ENCODE results near the gene DCAF6. TPM values are rescaled to one million over a fixed set of nuclear protein-coding genes. Genes with fewer than 3 reads are reported as not detected.

The DCAF6 gene
- total and polyA plus RNA-seq, 3 experiments from 2014 or later: 15.4 to 24.9 (median 24.8) TPM

DNA sequence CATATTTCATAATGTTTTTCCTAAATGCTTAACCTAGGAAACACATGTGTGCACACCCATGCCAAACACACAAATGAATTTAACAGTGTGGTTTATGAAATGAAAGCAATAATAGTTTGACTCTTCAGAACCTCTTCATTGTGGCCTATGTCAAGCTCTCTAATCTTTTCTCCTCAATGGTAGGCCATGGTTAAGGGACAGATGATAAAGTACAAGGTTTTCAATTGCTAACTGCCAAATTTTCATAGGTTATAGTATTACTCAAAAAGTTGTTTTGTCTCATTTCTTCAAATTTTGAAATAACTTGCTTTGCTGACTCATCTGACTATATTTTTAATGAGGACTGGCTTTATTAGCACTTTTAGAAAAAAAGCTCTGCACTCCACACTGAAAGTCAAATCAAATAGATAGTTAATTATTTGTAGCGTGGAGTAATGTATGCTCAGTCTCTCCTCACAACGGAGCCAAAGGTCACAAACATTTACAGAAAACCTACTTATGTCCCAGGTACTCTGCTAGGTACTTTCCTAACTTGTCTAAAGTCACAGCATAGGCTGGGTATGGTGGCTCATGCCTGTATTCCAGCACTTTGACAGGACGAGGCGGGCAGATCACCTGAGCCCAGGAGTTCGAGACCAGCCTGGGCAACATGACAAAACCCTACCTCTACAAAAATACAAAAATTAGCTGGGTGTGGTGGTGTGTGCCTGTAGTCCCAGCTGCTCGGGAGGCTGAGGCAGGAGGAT lies 19.5 kb upstream of the DCAF6 start:
- H3K4me3 Mint-ChIP-seq: no peak overlapping the region
- H3K9me3 Mint-ChIP-seq: no peaks in the 10 kb centered on the region

DNA sequence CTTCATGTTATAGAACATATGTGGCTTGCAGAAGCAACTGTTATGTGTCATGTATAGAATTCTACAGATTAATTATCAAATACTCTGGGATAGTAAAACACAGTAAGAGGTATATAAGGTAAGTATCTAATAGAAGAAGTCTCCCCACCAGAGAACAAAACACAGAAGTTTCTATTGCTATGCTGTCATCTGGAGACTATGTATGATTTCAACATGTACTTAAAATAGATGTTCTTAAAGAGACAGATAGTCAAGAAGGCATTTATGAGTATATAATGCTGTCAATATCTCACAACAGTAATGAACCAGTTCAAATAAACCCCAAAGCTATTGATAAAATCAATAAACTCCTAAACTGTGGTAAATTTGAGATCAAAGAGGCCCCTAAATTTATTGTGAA lies 14.5 kb upstream of the DCAF6 start:
- H3K4me1 Mint-ChIP-seq: peaks cover 10 to 21% (median 12%) of the 10 kb centered on the region in 3 donors
- no peaks in the 10 kb centered on the region for H3K4me1 ChIP-seq (ENCODE audit: insufficient read depth, low read length)
- H3K27me3 ChIP-seq (ENCODE audit: insufficient read depth, low read length, poor library complexity, severe bottlenecking): no peaks in the 10 kb centered on the region
- H3K27me3 Mint-ChIP-seq: no peaks in the 10 kb centered on the region
- H3K9me3 ChIP-seq (ENCODE audit: low read length): no peaks in the 10 kb centered on the region
- H3K9me3 Mint-ChIP-seq: no peaks in the 10 kb centered on the region
- no peak overlapping the region for H3K27ac Mint-ChIP-seq
- POLR2A ChIA-PET: no interaction called here
- no peak overlapping the region for H3K4me3 ChIP-seq (ENCODE audit: low read length)
- CTCF ChIA-PET: no interaction called here
- H3K36me3 Mint-ChIP-seq: peaks cover 0 to 39% (median 12%) of the 10 kb centered on the region in 3 donors
- no peaks in the 10 kb centered on the region for H3K36me3 ChIP-seq (ENCODE audit: insufficient read depth, low read length)
- no peak overlapping the region for H3K4me3 Mint-ChIP-seq
- no peak for DNase-seq
- H3K27ac ChIP-seq (ENCODE audit: low read depth, low read length): no peak overlapping the region

More for the DNA sequence above, 19.5 kb upstream of the DCAF6 start:
- Mint-ChIP-seq H3K27ac (peak overlapping the region in 1 of 8 donors; percentile 68), H3K27me3 (no peaks in the 10 kb centered on the region), H3K4me1 (peaks cover 0 to under 1% (median 0%) of the 10 kb centered on the region in 3 donors), H3K36me3 (peaks cover 4 to 39% (median 12%) of the 10 kb centered on the region in 3 donors)
- POLR2A ChIA-PET: no interaction called here
- Histone ChIP-seq H3K27me3 (ENCODE audit: insufficient read depth, low read length, poor library complexity, severe bottlenecking) (no peaks in the 10 kb centered on the region), H3K27ac (ENCODE audit: low read depth, low read length) (no peak overlapping the region), H3K9me3 (ENCODE audit: low read length) (no peaks in the 10 kb centered on the region), H3K36me3 (ENCODE audit: insufficient read depth, low read length) (no peaks in the 10 kb centered on the region), H3K4me3 (ENCODE audit: low read length) (no peak overlapping the region), H3K4me1 (ENCODE audit: insufficient read depth, low read length) (no peaks in the 10 kb centered on the region)
- CTCF ChIA-PET: interaction anchor here (1.5 kb wide), 1 partner anchor 18 kb away, joined by 3 read pairs; no protein-coding TSS in a partner anchor
- DNase-seq: no peak

- Mint-ChIP-seq H3K4me1 (peaks cover 11 to 27% (median 18%) of the 10 kb centered on the region in 3 donors), H3K27me3 (no peaks in the 10 kb centered on the region), H3K27ac (no peak overlapping the region), H3K9me3 (no peaks in the 10 kb centered on the region), H3K36me3 (peaks cover 0 to 36% (median 12%) of the 10 kb centered on the region in 3 donors), H3K4me3 (no peak overlapping the region)
- ChIA-PET CTCF (no interaction called here), POLR2A (no interaction called here)
- no peaks in the 10 kb centered on the region for H3K9me3 ChIP-seq (ENCODE audit: low read length)
- H3K27me3 ChIP-seq (ENCODE audit: insufficient read depth, low read length, poor library complexity, severe bottlenecking): no peaks in the 10 kb centered on the region
- H3K27ac ChIP-seq (ENCODE audit: low read depth, low read length): no peak overlapping the region
- H3K36me3 ChIP-seq (ENCODE audit: insufficient read depth, low read length): no peaks in the 10 kb centered on the region
- H3K4me3 ChIP-seq (ENCODE audit: low read length): no peak overlapping the region
- no peaks in the 10 kb centered on the region for H3K4me1 ChIP-seq (ENCODE audit: insufficient read depth, low read length)
- no peak for DNase-seq
These were observed 13.8 kb upstream of the DCAF6 start for GRCh38 chr1:167922611-167923074.

GRCh38 chr1:167923324-167924056 lies 13.0 kb upstream of the DCAF6 start:
- POLR2A ChIA-PET: interaction anchor here (0.6 kb wide), 1 partner anchor 59 kb away, joined by 11 read pairs; no protein-coding TSS in a partner anchor

GRCh38 chr1:167924102-167924501 lies 12.4 kb upstream of the DCAF6 start:
- Mint-ChIP-seq H3K27me3 (no peaks in the 10 kb centered on the region), H3K4me3 (no peak overlapping the region), H3K9me3 (no peaks in the 10 kb centered on the region), H3K4me1 (peaks cover 11 to 29% (median 24%) of the 10 kb centered on the region in 3 donors), H3K27ac (no peak overlapping the region), H3K36me3 (peaks cover 0 to 26% (median 12%) of the 10 kb centered on the region in 3 donors)
- no peaks in the 10 kb centered on the region for H3K36me3 ChIP-seq (ENCODE audit: insufficient read depth, low read length)
- ChIA-PET CTCF (no interaction called here), POLR2A (interaction anchor here (0.6 kb wide), 1 partner anchor 59 kb away, joined by 11 read pairs; no protein-coding TSS in a partner anchor)
- no peak overlapping the region for H3K4me3 ChIP-seq (ENCODE audit: low read length)
- H3K9me3 ChIP-seq (ENCODE audit: low read length): no peaks in the 10 kb centered on the region
- H3K27me3 ChIP-seq (ENCODE audit: insufficient read depth, low read length, poor library complexity, severe bottlenecking): no peaks in the 10 kb centered on the region
- H3K4me1 ChIP-seq (ENCODE audit: insufficient read depth, low read length): no peaks in the 10 kb centered on the region
- peak overlapping the region; percentile 17 for H3K27ac ChIP-seq (ENCODE audit: low read depth, low read length)
- DNase-seq: no peak

More at GRCh38 chr1:167923324-167924056, 13.0 kb upstream of the DCAF6 start:
- Mint-ChIP-seq H3K36me3 (peaks cover 0 to 28% (median 12%) of the 10 kb centered on the region in 3 donors), H3K4me3 (no peak overlapping the region), H3K27me3 (no peaks in the 10 kb centered on the region), H3K4me1 (peaks cover 11 to 29% (median 21%) of the 10 kb centered on the region in 3 donors), H3K9me3 (no peaks in the 10 kb centered on the region), H3K27ac (no peak overlapping the region)
- no peak overlapping the region for H3K27ac ChIP-seq (ENCODE audit: low read depth, low read length)
- DNase-seq: no peak
- no peak overlapping the region for H3K4me3 ChIP-seq (ENCODE audit: low read length)
- no peaks in the 10 kb centered on the region for H3K36me3 ChIP-seq (ENCODE audit: insufficient read depth, low read length)
- no peaks in the 10 kb centered on the region for H3K27me3 ChIP-seq (ENCODE audit: insufficient read depth, low read length, poor library complexity, severe bottlenecking)
- CTCF ChIA-PET: no interaction called here
- H3K9me3 ChIP-seq (ENCODE audit: low read length): no peaks in the 10 kb centered on the region
- no peaks in the 10 kb centered on the region for H3K4me1 ChIP-seq (ENCODE audit: insufficient read depth, low read length)

GRCh38 chr1:167924543-167925231 lies 11.8 kb upstream of the DCAF6 start:
- Histone ChIP-seq H3K27me3 (ENCODE audit: insufficient read depth, low read length, poor library complexity, severe bottlenecking) (no peaks in the 10 kb centered on the region), H3K27ac (ENCODE audit: low read depth, low read length) (peak overlapping the region; percentile 17), H3K4me1 (ENCODE audit: insufficient read depth, low read length) (no peaks in the 10 kb centered on the region), H3K9me3 (ENCODE audit: low read length) (no peaks in the 10 kb centered on the region), H3K4me3 (ENCODE audit: low read length) (no peak overlapping the region), H3K36me3 (ENCODE audit: insufficient read depth, low read length) (no peaks in the 10 kb centered on the region)
- Mint-ChIP-seq H3K4me3 (no peak overlapping the region), H3K4me1 (peaks cover 11 to 29% (median 24%) of the 10 kb centered on the region in 3 donors), H3K36me3 (peaks cover 0 to 23% (median 12%) of the 10 kb centered on the region in 3 donors), H3K9me3 (no peaks in the 10 kb centered on the region), H3K27me3 (no peaks in the 10 kb centered on the region), H3K27ac (no peak overlapping the region)
- CTCF ChIA-PET: no interaction called here
- no peak for DNase-seq
- POLR2A ChIA-PET: no interaction called here

DNA sequence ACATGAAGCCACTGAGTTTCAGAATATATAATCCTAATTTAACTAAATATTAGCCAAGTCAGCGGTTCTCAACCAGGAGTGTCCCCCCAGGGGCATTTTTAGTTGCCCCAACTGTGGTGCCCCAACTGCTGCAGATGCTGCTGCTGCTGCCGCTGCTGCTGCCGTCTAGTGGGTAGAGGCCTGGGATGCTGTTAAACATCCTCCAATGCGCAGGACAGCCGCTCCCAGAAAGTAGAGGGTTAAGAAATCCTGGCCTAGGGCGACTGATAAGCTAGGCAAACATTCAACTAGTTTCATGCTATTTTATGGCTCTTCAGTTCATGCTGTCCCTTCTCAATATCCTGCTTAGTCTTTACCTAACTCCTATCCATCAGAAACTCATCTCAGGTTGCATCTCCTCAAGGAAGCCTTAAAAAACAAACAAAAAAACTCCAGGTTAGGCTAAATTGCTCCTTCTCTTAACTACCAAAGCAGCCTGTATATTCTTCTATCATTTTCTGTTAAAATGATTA lies 9.9 kb upstream of the DCAF6 start:
- H3K27ac Mint-ChIP-seq: no peak overlapping the region

More for the DNA sequence above, 9.9 kb upstream of the DCAF6 start:
- Histone ChIP-seq H3K27me3 (ENCODE audit: insufficient read depth, low read length, poor library complexity, severe bottlenecking) (no peaks in the 10 kb centered on the region), H3K4me3 (ENCODE audit: low read length) (no peak overlapping the region), H3K4me1 (ENCODE audit: insufficient read depth, low read length) (no peaks in the 10 kb centered on the region), H3K9me3 (ENCODE audit: low read length) (no peaks in the 10 kb centered on the region), H3K27ac (ENCODE audit: low read depth, low read length) (no peak overlapping the region), H3K36me3 (ENCODE audit: insufficient read depth, low read length) (no peaks in the 10 kb centered on the region)
- no peak for DNase-seq
- ChIA-PET POLR2A (no interaction called here), CTCF (no interaction called here)
- Mint-ChIP-seq H3K4me1 (peaks cover 11 to 29% (median 27%) of the 10 kb centered on the region in 3 donors), H3K4me3 (no peak overlapping the region), H3K9me3 (no peaks in the 10 kb centered on the region), H3K27me3 (no peaks in the 10 kb centered on the region), H3K36me3 (peaks cover 0 to 17% (median 8%) of the 10 kb centered on the region in 3 donors)
